Right lobe of liver (tissue), 6 donors: Measurements from ENCODE around the gene FAM78A. TPM values are rescaled to one million over a fixed set of nuclear protein-coding genes. Genes with fewer than 3 reads are reported as not detected.

Experiments used
- ATAC-seq, 4 donors: fragments of 200-7000 bp; cut with Tn5 transposase; one replicate each; pipeline ENCODE4 v1.9.1; 2020; ENCODE audit warnings: mild to moderate bottlenecking in 4 of 4, moderate library complexity in 4 of 4
- DNase-seq, 3 donors: peaks; one replicate each; pipeline ENCODE4 v3.0.0-alpha.2; 2020
- H3K27ac ChIP-seq, 3 donors: fragments of 200-600 bp; one replicate each; pipeline ENCODE4 v1.8.0; 2022
- H3K27me3 ChIP-seq, 2 donors: fragments of 200-600 bp; one replicate each; pipeline ENCODE4 v1.8.0; 2022
- H3K36me3 ChIP-seq, 4 donors: fragments of 200-600 bp; sonication (generic) in 1 of 4; one replicate each; pipeline versions ENCODE4 v1.5.1 to v1.8.0; 2017 to 2022; ENCODE audit warnings: control low read depth in 1 of 4
- H3K4me1 ChIP-seq, 4 donors: fragments of 200-600 bp; sonication (generic) in 1 of 4; one replicate each; pipeline versions ENCODE4 v1.5.1 to v1.8.0; 2017 to 2022; ENCODE audit warnings: control low read depth in 1 of 4
- H3K4me3 ChIP-seq, 3 donors: fragments of 200-600 bp; one replicate each; pipeline ENCODE4 v1.8.0; 2022
- H3K9me3 ChIP-seq, 4 donors: fragments of 200-600 bp; sonication (generic) in 1 of 4; one replicate each; pipeline versions ENCODE4 v1.5.1 to v1.8.0; 2017 to 2022; ENCODE audit warnings: control low read depth in 1 of 4
- POLR2A ChIP-seq: fragments of 450-650 bp; IDR thresholded peaks from one replicate; pipeline ENCODE4 v1.6.1; 2017; ENCODE audit warnings: antibody characterized with exemption, mild to moderate bottlenecking
- WGBS: methylation state at CpG from one replicate; pipeline ENCODE4 v1.1.6; 2018; ENCODE audit warnings: low coverage, low lambda C conversion rate; ENCODE audit not compliant: insufficient coverage; ENCODE audit errors: missing lambda C conversion rate; 5-methylcytosine and 5-hydroxymethylcytosine counted together
- intact Hi-C, 2 donors: fragments of 100-400 bp; cut with DNase I; formaldehyde crosslinking; loops; one replicate each; pipeline versions ENCODE4 v1.11.2 to v1.14.1; 2022
- total RNA-seq, 6 experiments: library from RNA; depleted of rRNA in 2 of 6; stranded (reverse); fragments of >200 nt in 2 of 6; fragmentation: NEBNext Ultra II Directional in 3 of 6; extraction: Animal tissue kit (Norgen Biotek cat#: 25700) in 3 of 6; gene quantifications; one replicate each; pipeline versions ENCODE4 v1.1.0 to v1.2.4, GENCODE V29; 2016 to 2023
- TF ChIP-seq, protein P1 (sequence below), 4 donors: fragments of 200-600 bp in 3 of 4; fragments of 450-650 bp in 1 of 4; IDR thresholded peaks; one replicate each; pipeline versions ENCODE4 v1.5.1 to v1.8.0; 2016 to 2022; ENCODE audit warnings: antibody characterized with exemption in 4 of 4, mild to moderate bottlenecking in 2 of 4
- donor health status: DM: no; HTN: yes; CAD: no.
- donor health status: DM: no; HTN: no; CAD: no.
- donor health status: DM: no; HTN: no; CAD: no.
- donor health status: DM: no; HTN: yes; CAD: no.
- donor health status: DM: no; HTN: yes; CAD: no.

Gene FAM78A
- total RNA-seq, 6 experiments from 2014 or later = 0.92 to 2.4 (median 1.6) TPM

DNA sequence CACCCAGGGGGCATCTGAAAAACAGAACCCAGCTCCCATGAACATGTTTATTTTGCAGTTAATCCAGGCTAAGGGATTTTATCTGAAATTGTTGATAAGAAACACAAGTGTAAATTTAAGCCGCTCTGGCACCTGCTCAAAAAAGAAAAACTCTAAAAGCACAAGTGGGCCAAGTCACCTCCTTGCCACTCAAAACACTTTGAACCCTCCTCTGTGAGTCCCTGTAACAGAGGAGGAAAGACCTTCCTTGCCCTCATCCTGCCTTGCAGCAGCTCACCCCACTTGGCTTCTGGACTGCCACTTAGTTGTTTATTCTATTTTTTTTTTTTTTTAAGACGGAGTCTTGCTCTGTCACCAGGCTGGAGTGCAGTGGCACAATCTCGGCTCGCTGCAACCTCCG, 39.5 kb downstream of the FAM78A start:
- intact Hi-C loops = no loop called here
- no peak for DNase-seq
- Histone ChIP-seq H3K4me1 (no peaks in the 10 kb centered on the region), H3K9me3 (no peaks in the 10 kb centered on the region), H3K4me3 (no peak overlapping the region), H3K27ac (no peak overlapping the region), H3K36me3 (peaks cover 0 to 29% (median 16%) of the 10 kb centered on the region in 4 donors), H3K27me3 (no peaks in the 10 kb centered on the region)
- no peak for ATAC-seq
- TF ChIP-seq POLR2A = no peak
- TF ChIP-seq, protein P1, sequence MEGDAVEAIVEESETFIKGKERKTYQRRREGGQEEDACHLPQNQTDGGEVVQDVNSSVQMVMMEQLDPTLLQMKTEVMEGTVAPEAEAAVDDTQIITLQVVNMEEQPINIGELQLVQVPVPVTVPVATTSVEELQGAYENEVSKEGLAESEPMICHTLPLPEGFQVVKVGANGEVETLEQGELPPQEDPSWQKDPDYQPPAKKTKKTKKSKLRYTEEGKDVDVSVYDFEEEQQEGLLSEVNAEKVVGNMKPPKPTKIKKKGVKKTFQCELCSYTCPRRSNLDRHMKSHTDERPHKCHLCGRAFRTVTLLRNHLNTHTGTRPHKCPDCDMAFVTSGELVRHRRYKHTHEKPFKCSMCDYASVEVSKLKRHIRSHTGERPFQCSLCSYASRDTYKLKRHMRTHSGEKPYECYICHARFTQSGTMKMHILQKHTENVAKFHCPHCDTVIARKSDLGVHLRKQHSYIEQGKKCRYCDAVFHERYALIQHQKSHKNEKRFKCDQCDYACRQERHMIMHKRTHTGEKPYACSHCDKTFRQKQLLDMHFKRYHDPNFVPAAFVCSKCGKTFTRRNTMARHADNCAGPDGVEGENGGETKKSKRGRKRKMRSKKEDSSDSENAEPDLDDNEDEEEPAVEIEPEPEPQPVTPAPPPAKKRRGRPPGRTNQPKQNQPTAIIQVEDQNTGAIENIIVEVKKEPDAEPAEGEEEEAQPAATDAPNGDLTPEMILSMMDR (IDR thresholded peaks at IDR 0.05) = no peak
- 85% methylated on average over 5 of the region's 5 CpGs for WGBS

DNA sequence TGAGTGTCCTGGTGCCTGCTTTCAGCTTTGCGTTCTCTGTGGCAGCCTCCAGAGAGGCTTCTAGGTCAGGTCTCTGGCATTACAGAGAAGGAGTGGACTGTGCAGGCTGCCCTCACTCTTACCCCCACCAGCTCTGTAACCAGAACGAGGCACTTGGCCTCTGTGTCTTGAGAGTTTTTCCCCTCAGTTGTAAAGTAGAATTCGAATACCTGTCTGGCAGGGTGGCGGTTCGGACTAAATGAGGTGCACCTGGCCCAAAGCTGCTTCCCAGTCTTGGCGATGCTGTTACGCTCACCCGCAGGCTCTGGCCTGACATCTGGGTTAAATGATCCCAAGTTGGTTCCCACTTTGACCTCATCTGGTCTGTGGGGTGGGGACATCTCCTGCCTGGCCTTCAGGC, 40.1 kb downstream of the FAM78A start:
- H3K9me3 ChIP-seq = no peaks in the 10 kb centered on the region
- H3K4me3 ChIP-seq = no peak overlapping the region
- no peak overlapping the region for H3K27ac ChIP-seq
- ATAC-seq = no peak
- TF ChIP-seq, protein P1 (IDR thresholded peaks at IDR 0.05) = no peak
- TF ChIP-seq POLR2A = no peak
- no peak for DNase-seq
- no peaks in the 10 kb centered on the region for H3K27me3 ChIP-seq
- H3K4me1 ChIP-seq = no peaks in the 10 kb centered on the region
- 80% methylated on average over 2 of the region's 8 CpGs for WGBS
- peaks cover 0 to 35% (median 17%) of the 10 kb centered on the region in 4 donors for H3K36me3 ChIP-seq
- intact Hi-C loops = no loop called here

DNA sequence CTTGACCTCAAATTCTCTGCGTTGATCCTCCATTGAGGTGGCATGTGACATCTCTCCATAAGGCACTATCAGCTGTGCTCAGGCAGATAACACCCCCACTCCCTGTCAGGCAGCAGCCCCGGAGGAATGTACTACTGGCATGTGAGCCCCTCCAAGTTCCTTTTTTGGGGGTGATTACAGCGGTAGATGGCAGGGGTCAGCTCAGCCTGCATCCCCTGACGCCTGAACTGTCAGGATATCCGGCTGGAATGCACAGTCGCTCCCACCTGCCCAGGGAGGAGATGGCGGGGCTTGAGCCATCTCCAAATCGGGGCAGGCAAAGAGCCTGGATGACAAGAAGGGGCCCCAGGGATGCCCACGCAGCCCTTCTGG, 40.8 kb downstream of the FAM78A start:
- H3K4me1 ChIP-seq = no peaks in the 10 kb centered on the region
- H3K4me3 ChIP-seq = no peak overlapping the region
- no peak for TF ChIP-seq POLR2A
- TF ChIP-seq, protein P1 (IDR thresholded peaks at IDR 0.05) = no peak
- 79% methylated on average over 2 of the region's 9 CpGs for WGBS
- ATAC-seq (no peak), DNase-seq (no peak)
- intact Hi-C loops = no loop called here
- peaks cover 0 to 42% (median 17%) of the 10 kb centered on the region in 4 donors for H3K36me3 ChIP-seq
- no peak overlapping the region for H3K27ac ChIP-seq
- no peaks in the 10 kb centered on the region for H3K27me3 ChIP-seq
- no peaks in the 10 kb centered on the region for H3K9me3 ChIP-seq

DNA sequence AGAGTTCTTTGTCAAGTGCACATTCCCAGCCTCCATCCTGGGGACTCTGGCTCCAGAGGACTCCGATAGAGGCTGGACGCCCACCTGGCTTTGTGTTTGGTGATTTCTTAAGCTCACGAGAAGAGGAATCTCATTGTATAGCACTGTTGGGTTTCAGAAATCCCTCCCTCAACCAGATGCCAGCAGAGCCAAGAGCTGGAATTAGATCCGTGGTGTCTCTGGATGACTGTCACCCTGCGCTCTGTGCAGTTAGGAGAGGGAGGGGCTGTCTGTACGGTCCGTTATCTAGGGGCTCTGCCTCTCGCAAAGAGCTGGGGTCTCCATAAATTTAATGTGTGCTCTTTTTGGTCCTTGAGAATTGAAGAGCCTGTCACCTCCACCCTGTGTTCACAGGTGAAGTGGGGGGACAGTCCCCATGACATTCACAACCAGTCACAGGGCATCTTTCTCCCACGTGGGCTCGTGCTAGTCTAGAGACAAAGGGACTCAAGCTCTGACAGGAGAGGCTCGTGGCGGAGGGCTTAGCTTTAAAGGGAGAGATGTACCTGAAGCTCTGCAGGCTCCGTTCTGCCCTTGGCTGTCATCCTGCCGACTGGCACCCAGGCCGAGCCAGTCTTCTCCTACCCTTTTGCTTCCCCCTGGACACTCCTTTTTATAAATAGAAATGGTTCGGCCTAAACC, 41.4 kb downstream of the FAM78A start:
- Histone ChIP-seq H3K27ac (no peak overlapping the region), H3K9me3 (no peaks in the 10 kb centered on the region), H3K4me3 (no peak overlapping the region), H3K4me1 (no peaks in the 10 kb centered on the region), H3K27me3 (no peaks in the 10 kb centered on the region), H3K36me3 (peaks cover 0 to 45% (median 19%) of the 10 kb centered on the region in 4 donors)
- TF ChIP-seq, protein P1 (IDR thresholded peaks at IDR 0.05) = no peak
- no peak for TF ChIP-seq POLR2A
- WGBS = 81% methylated on average over 4 of the region's 16 CpGs
- DNase-seq = no peak
- intact Hi-C loops = no loop called here
- ATAC-seq = no peak
